Measurements from ENCODE around the gene PCDHB10. TPM values are rescaled to one million over a fixed set of nuclear protein-coding genes. Genes with fewer than 3 reads are reported as not detected.

The PCDHB10 gene
- polyA plus RNA-seq, 2 of the 4 experiments (the other 2 are of a cell fraction): 0.06 TPM; not detected in 1

Other genes starting within 250 kb of the PCDHB10 start
Only the 30 nearest of the 37 such genes appear.
- not detected in 2 replicates for gene PCDHB1, start 141.0 kb upstream of the PCDHB10 start, polyA plus RNA-seq (2011; rRNA removed)
- gene PCDHB1, start 141.0 kb upstream of the PCDHB10 start, polyA plus RNA-seq (2017; fragmentation: RNase III; extraction: RNeasy Plus Mini Kit Qiagen cat#74134 plus additional on column Dnase treatment): not detected in 3 replicates
- gene PCDHB2, start 97.7 kb upstream of the PCDHB10 start, polyA plus RNA-seq (2011; rRNA removed): 4.1 and 5.0 TPM in 2 replicates
- gene PCDHB2, start 97.7 kb upstream of the PCDHB10 start, polyA plus RNA-seq (2017; fragmentation: RNase III; extraction: RNeasy Plus Mini Kit Qiagen cat#74134 plus additional on column Dnase treatment): 2.7 to 3.4 TPM (median 3.0 TPM) in 3 replicates
- gene PCDHB3, start 91.9 kb upstream of the PCDHB10 start, polyA plus RNA-seq (2011; rRNA removed): 0.09 and 0.10 TPM in 2 replicates
- 0.03 to 0.06 TPM (median 0.03 TPM) in 3 replicates for gene PCDHB3, start 91.9 kb upstream of the PCDHB10 start, polyA plus RNA-seq (2017; fragmentation: RNase III; extraction: RNeasy Plus Mini Kit Qiagen cat#74134 plus additional on column Dnase treatment)
- gene PCDHB4, start 70.5 kb upstream of the PCDHB10 start, polyA plus RNA-seq (2011; rRNA removed): 0.19 and 0.21 TPM in 2 replicates
- 0.03 to 0.07 TPM (median 0.05 TPM) in 3 replicates for gene PCDHB4, start 70.5 kb upstream of the PCDHB10 start, polyA plus RNA-seq (2017; fragmentation: RNase III; extraction: RNeasy Plus Mini Kit Qiagen cat#74134 plus additional on column Dnase treatment)
- gene PCDHB5, start 57.1 kb upstream of the PCDHB10 start, polyA plus RNA-seq (2011; rRNA removed): 1.6 and 2.0 TPM in 2 replicates
- 1.4 to 1.6 TPM (median 1.4 TPM) in 3 replicates for gene PCDHB5, start 57.1 kb upstream of the PCDHB10 start, polyA plus RNA-seq (2017; fragmentation: RNase III; extraction: RNeasy Plus Mini Kit Qiagen cat#74134 plus additional on column Dnase treatment)
- 0.98 and 1.0 TPM in 2 replicates for gene PCDHB6, start 42.3 kb upstream of the PCDHB10 start, polyA plus RNA-seq (2011; rRNA removed)
- 0.79 to 1.0 TPM (median 0.92 TPM) in 3 replicates for gene PCDHB6, start 42.3 kb upstream of the PCDHB10 start, polyA plus RNA-seq (2017; fragmentation: RNase III; extraction: RNeasy Plus Mini Kit Qiagen cat#74134 plus additional on column Dnase treatment)
- gene PCDHB7, start 19.7 kb upstream of the PCDHB10 start, polyA plus RNA-seq (2011; rRNA removed): 0.04 and 0.08 TPM in 2 replicates
- gene PCDHB7, start 19.7 kb upstream of the PCDHB10 start, polyA plus RNA-seq (2017; fragmentation: RNase III; extraction: RNeasy Plus Mini Kit Qiagen cat#74134 plus additional on column Dnase treatment): 0.03 TPM in 2 of 3 replicates, not detected in the other
- gene PCDHB8, start 14.6 kb upstream of the PCDHB10 start, polyA plus RNA-seq (2011; rRNA removed): 0.50 and 0.52 TPM in 2 replicates
- gene PCDHB8, start 14.6 kb upstream of the PCDHB10 start, polyA plus RNA-seq (2017; fragmentation: RNase III; extraction: RNeasy Plus Mini Kit Qiagen cat#74134 plus additional on column Dnase treatment): 0.37 to 0.50 TPM (median 0.44 TPM) in 3 replicates
- 0.13 and 0.24 TPM in 2 replicates for gene PCDHB16, start 10.0 kb upstream of the PCDHB10 start, polyA plus RNA-seq (2011; rRNA removed)
- gene PCDHB16, start 10.0 kb upstream of the PCDHB10 start, polyA plus RNA-seq (2017; fragmentation: RNase III; extraction: RNeasy Plus Mini Kit Qiagen cat#74134 plus additional on column Dnase treatment): 0.05 to 0.10 TPM (median 0.08 TPM) in 3 replicates
- gene PCDHB9, start 5.2 kb upstream of the PCDHB10 start, polyA plus RNA-seq (2011; rRNA removed): 0.12 TPM in 1 of 2 replicates, not detected in the other
- 0.01 to 0.13 TPM (median 0.11 TPM) in 3 replicates for gene PCDHB9, start 5.2 kb upstream of the PCDHB10 start, polyA plus RNA-seq (2017; fragmentation: RNase III; extraction: RNeasy Plus Mini Kit Qiagen cat#74134 plus additional on column Dnase treatment)
- 0.21 and 0.22 TPM in 2 replicates for gene PCDHB11, start 7.3 kb downstream of the PCDHB10 start, polyA plus RNA-seq (2011; rRNA removed)
- gene PCDHB11, start 7.3 kb downstream of the PCDHB10 start, polyA plus RNA-seq (2017; fragmentation: RNase III; extraction: RNeasy Plus Mini Kit Qiagen cat#74134 plus additional on column Dnase treatment): 0.05 to 0.08 TPM (median 0.07 TPM) in 3 replicates
- gene PCDHB12, start 16.4 kb downstream of the PCDHB10 start, polyA plus RNA-seq (2011; rRNA removed): 0.05 TPM in 2 replicates
- not detected in 3 replicates for gene PCDHB12, start 16.4 kb downstream of the PCDHB10 start, polyA plus RNA-seq (2017; fragmentation: RNase III; extraction: RNeasy Plus Mini Kit Qiagen cat#74134 plus additional on column Dnase treatment)
- 0.19 and 0.28 TPM in 2 replicates for gene PCDHB13, start 21.6 kb downstream of the PCDHB10 start, polyA plus RNA-seq (2011; rRNA removed)
- gene PCDHB13, start 21.6 kb downstream of the PCDHB10 start, polyA plus RNA-seq (2017; fragmentation: RNase III; extraction: RNeasy Plus Mini Kit Qiagen cat#74134 plus additional on column Dnase treatment): 0.05 to 0.08 TPM (median 0.08 TPM) in 3 replicates
- 0.13 and 0.14 TPM in 2 replicates for gene PCDHB14, start 31.0 kb downstream of the PCDHB10 start, polyA plus RNA-seq (2011; rRNA removed)
- gene PCDHB14, start 31.0 kb downstream of the PCDHB10 start, polyA plus RNA-seq (2017; fragmentation: RNase III; extraction: RNeasy Plus Mini Kit Qiagen cat#74134 plus additional on column Dnase treatment): 0.05 to 0.12 TPM (median 0.09 TPM) in 3 replicates
- gene PCDHB15, start 53.0 kb downstream of the PCDHB10 start, polyA plus RNA-seq (2011; rRNA removed): 0.09 and 0.13 TPM in 2 replicates
- 0.04 to 0.12 TPM (median 0.05 TPM) in 3 replicates for gene PCDHB15, start 53.0 kb downstream of the PCDHB10 start, polyA plus RNA-seq (2017; fragmentation: RNase III; extraction: RNeasy Plus Mini Kit Qiagen cat#74134 plus additional on column Dnase treatment)
- 0.08 TPM in 1 of 2 replicates, not detected in the other for gene SLC25A2, start 111.7 kb downstream of the PCDHB10 start, polyA plus RNA-seq (2011; rRNA removed)
- gene SLC25A2, start 111.7 kb downstream of the PCDHB10 start, polyA plus RNA-seq (2017; fragmentation: RNase III; extraction: RNeasy Plus Mini Kit Qiagen cat#74134 plus additional on column Dnase treatment): not detected in 3 replicates
- 78.1 and 90.6 TPM in 2 replicates for gene TAF7, start 128.4 kb downstream of the PCDHB10 start, polyA plus RNA-seq (2011; rRNA removed)
- 67.3 to 72.6 TPM (median 71.3 TPM) in 3 replicates for gene TAF7, start 128.4 kb downstream of the PCDHB10 start, polyA plus RNA-seq (2017; fragmentation: RNase III; extraction: RNeasy Plus Mini Kit Qiagen cat#74134 plus additional on column Dnase treatment)
- 0.66 and 0.71 TPM in 2 replicates for gene PCDHGA1, start 138.2 kb downstream of the PCDHB10 start, polyA plus RNA-seq (2011; rRNA removed)
- 0.32 to 0.42 TPM (median 0.33 TPM) in 3 replicates for gene PCDHGA1, start 138.2 kb downstream of the PCDHB10 start, polyA plus RNA-seq (2017; fragmentation: RNase III; extraction: RNeasy Plus Mini Kit Qiagen cat#74134 plus additional on column Dnase treatment)
- 1.6 and 1.7 TPM in 2 replicates for gene PCDHGA2, start 146.4 kb downstream of the PCDHB10 start, polyA plus RNA-seq (2011; rRNA removed)
- 0.47 to 0.78 TPM (median 0.58 TPM) in 3 replicates for gene PCDHGA2, start 146.4 kb downstream of the PCDHB10 start, polyA plus RNA-seq (2017; fragmentation: RNase III; extraction: RNeasy Plus Mini Kit Qiagen cat#74134 plus additional on column Dnase treatment)
- gene PCDHGA3, start 151.5 kb downstream of the PCDHB10 start, polyA plus RNA-seq (2011; rRNA removed): 0.07 TPM in 1 of 2 replicates, not detected in the other
- not detected in 3 replicates for gene PCDHGA3, start 151.5 kb downstream of the PCDHB10 start, polyA plus RNA-seq (2017; fragmentation: RNase III; extraction: RNeasy Plus Mini Kit Qiagen cat#74134 plus additional on column Dnase treatment)
- gene PCDHGB1, start 157.7 kb downstream of the PCDHB10 start, polyA plus RNA-seq (2011; rRNA removed): 3.7 and 3.9 TPM in 2 replicates
- gene PCDHGB1, start 157.7 kb downstream of the PCDHB10 start, polyA plus RNA-seq (2017; fragmentation: RNase III; extraction: RNeasy Plus Mini Kit Qiagen cat#74134 plus additional on column Dnase treatment): 1.3 to 1.6 TPM (median 1.5 TPM) in 3 replicates
- 0.48 and 0.61 TPM in 2 replicates for gene PCDHGA4, start 162.7 kb downstream of the PCDHB10 start, polyA plus RNA-seq (2011; rRNA removed)
- gene PCDHGA4, start 162.7 kb downstream of the PCDHB10 start, polyA plus RNA-seq (2017; fragmentation: RNase III; extraction: RNeasy Plus Mini Kit Qiagen cat#74134 plus additional on column Dnase treatment): 0.10 to 0.15 TPM (median 0.13 TPM) in 3 replicates
- 0.36 and 0.54 TPM in 2 replicates for gene PCDHGB2, start 167.6 kb downstream of the PCDHB10 start, polyA plus RNA-seq (2011; rRNA removed)
- gene PCDHGB2, start 167.6 kb downstream of the PCDHB10 start, polyA plus RNA-seq (2017; fragmentation: RNase III; extraction: RNeasy Plus Mini Kit Qiagen cat#74134 plus additional on column Dnase treatment): 0.04 to 0.05 TPM (median 0.05 TPM) in 3 replicates
- gene PCDHGA5, start 171.8 kb downstream of the PCDHB10 start, polyA plus RNA-seq (2011; rRNA removed): 0.37 and 0.57 TPM in 2 replicates
- 0.09 to 0.18 TPM (median 0.13 TPM) in 3 replicates for gene PCDHGA5, start 171.8 kb downstream of the PCDHB10 start, polyA plus RNA-seq (2017; fragmentation: RNase III; extraction: RNeasy Plus Mini Kit Qiagen cat#74134 plus additional on column Dnase treatment)
- gene PCDHGB3, start 177.9 kb downstream of the PCDHB10 start, polyA plus RNA-seq (2011; rRNA removed): 1.1 and 1.2 TPM in 2 replicates
- 0.16 to 0.44 TPM (median 0.28 TPM) in 3 replicates for gene PCDHGB3, start 177.9 kb downstream of the PCDHB10 start, polyA plus RNA-seq (2017; fragmentation: RNase III; extraction: RNeasy Plus Mini Kit Qiagen cat#74134 plus additional on column Dnase treatment)
- gene PCDHGA6, start 181.5 kb downstream of the PCDHB10 start, polyA plus RNA-seq (2011; rRNA removed): 0.98 and 1.0 TPM in 2 replicates
- gene PCDHGA6, start 181.5 kb downstream of the PCDHB10 start, polyA plus RNA-seq (2017; fragmentation: RNase III; extraction: RNeasy Plus Mini Kit Qiagen cat#74134 plus additional on column Dnase treatment): 0.22 to 0.37 TPM (median 0.23 TPM) in 3 replicates
- gene PCDHGA7, start 190.4 kb downstream of the PCDHB10 start, polyA plus RNA-seq (2011; rRNA removed): 0.95 and 1.1 TPM in 2 replicates
- 0.70 to 0.84 TPM (median 0.76 TPM) in 3 replicates for gene PCDHGA7, start 190.4 kb downstream of the PCDHB10 start, polyA plus RNA-seq (2017; fragmentation: RNase III; extraction: RNeasy Plus Mini Kit Qiagen cat#74134 plus additional on column Dnase treatment)
- 1.4 and 1.5 TPM in 2 replicates for gene PCDHGB4, start 195.3 kb downstream of the PCDHB10 start, polyA plus RNA-seq (2011; rRNA removed)
- 0.90 to 1.6 TPM (median 1.1 TPM) in 3 replicates for gene PCDHGB4, start 195.3 kb downstream of the PCDHB10 start, polyA plus RNA-seq (2017; fragmentation: RNase III; extraction: RNeasy Plus Mini Kit Qiagen cat#74134 plus additional on column Dnase treatment)
- gene PCDHGA8, start 200.3 kb downstream of the PCDHB10 start, polyA plus RNA-seq (2011; rRNA removed): 0.08 and 0.11 TPM in 2 replicates
- gene PCDHGA8, start 200.3 kb downstream of the PCDHB10 start, polyA plus RNA-seq (2017; fragmentation: RNase III; extraction: RNeasy Plus Mini Kit Qiagen cat#74134 plus additional on column Dnase treatment): 0.03 to 0.04 TPM (median 0.04 TPM) in 3 replicates
- gene PCDHGB5, start 205.6 kb downstream of the PCDHB10 start, polyA plus RNA-seq (2011; rRNA removed): 2.6 and 3.2 TPM in 2 replicates
- 1.9 to 2.8 TPM (median 2.5 TPM) in 3 replicates for gene PCDHGB5, start 205.6 kb downstream of the PCDHB10 start, polyA plus RNA-seq (2017; fragmentation: RNase III; extraction: RNeasy Plus Mini Kit Qiagen cat#74134 plus additional on column Dnase treatment)